ENCODE data around the gene NRP1. TPM values are rescaled to one million over a fixed set of nuclear protein-coding genes. Genes with fewer than 3 reads are reported as not detected.

NRP1 gene
- polyA plus RNA-seq, 3 donors = 1.1 to 1.7 (median 1.3) TPM

- H3K27me3 ChIP-seq (ENCODE audit: control insufficient read depth in 2 of 2, insufficient read depth in 2 of 2, low read length in 2 of 2) = peaks cover 3 to 4% of the 10 kb centered on the region in 2 donors
- no peak overlapping the region for H3K4me2 ChIP-seq (replicated peaks; ENCODE audit: extremely low read depth, low read length, poor library complexity, severe bottlenecking)
- H3K9ac ChIP-seq (ENCODE audit: insufficient read depth, low read length, poor library complexity, severe bottlenecking) = no peak overlapping the region
- H3K4me1 ChIP-seq (ENCODE audit: control insufficient read depth in 1 of 2, insufficient read depth in 2 of 2, low read length in 2 of 2) = peaks cover 8% of the 10 kb centered on the region in 2 donors
- intact Hi-C loops (cut with micrococcal nuclease) = no loop called here
- TF ChIP-seq CTCF (IDR thresholded peaks at IDR 0.05) = no peak
- H3K4me3 ChIP-seq (replicated peaks in 1 of 3; ENCODE audit: low read depth in 2 of 3, low read length in 3 of 3) = no peak overlapping the region
- H4K20me1 ChIP-seq (ENCODE audit: insufficient read depth, low read length) = no peaks in the 10 kb centered on the region
- no peaks in the 10 kb centered on the region for H3K9me3 Mint-ChIP-seq
- no peak overlapping the region for H3K4me3 Mint-ChIP-seq
- H3K36me3 ChIP-seq (replicated peaks in 1 of 2; ENCODE audit: control insufficient read depth in 1 of 2, insufficient read depth in 2 of 2, low read length in 2 of 2) = no peaks in the 10 kb centered on the region
- H2AFZ ChIP-seq (ENCODE audit: insufficient read depth, low read depth, low read length, poor library complexity, severe bottlenecking) = no peak overlapping the region
- WGBS (ENCODE audit: insufficient coverage) = no CpG with 5 or more reads among the region's 2 CpGs
- H3K4me1 Mint-ChIP-seq = peaks cover 18% of the 10 kb centered on the region
- no peak overlapping the region for H3K27ac Mint-ChIP-seq
- DNase-seq = no peak
- H3K27me3 Mint-ChIP-seq (ENCODE audit: low read depth in 3 of 3) = peaks cover 2 to 8% (median 7%) of the 10 kb centered on the region in 3 donors
- H3K9me3 ChIP-seq (replicated peaks in 1 of 2; ENCODE audit: control insufficient read depth in 1 of 2, insufficient read depth in 1 of 2, low read length in 2 of 2) = no peaks in the 10 kb centered on the region
- no peaks in the 10 kb centered on the region for H3K79me2 ChIP-seq (ENCODE audit: insufficient read depth, low read length)
- H3K27ac ChIP-seq (ENCODE audit: low read depth in 1 of 2, low read length in 2 of 2) = no peak overlapping the region
- H3K36me3 Mint-ChIP-seq = no peaks in the 10 kb centered on the region
Observed at GRCh38 chr10:33243703-33244102, 90.8 kb downstream of the NRP1 start.

DNA sequence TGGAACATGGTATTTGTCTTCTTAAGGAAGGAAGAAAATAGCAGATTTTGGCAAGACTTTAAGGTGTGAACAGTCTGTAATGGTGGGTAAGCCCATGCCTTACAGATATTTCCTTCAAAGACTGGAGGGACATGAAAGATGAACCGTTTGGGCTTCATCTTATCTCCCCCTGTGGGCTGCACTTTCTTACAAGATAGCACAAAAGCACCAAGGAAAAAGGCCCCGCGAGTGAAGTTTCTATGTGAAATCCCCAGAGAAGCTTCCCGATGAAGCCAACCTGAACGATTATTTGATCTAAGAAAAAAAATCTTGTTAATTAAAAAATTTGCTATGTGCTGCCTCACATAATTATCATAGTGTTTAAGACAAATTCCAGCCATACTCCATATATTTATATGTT, 91.5 kb downstream of the NRP1 start:
- H3K4me3 ChIP-seq (replicated peaks in 1 of 3; ENCODE audit: low read depth in 2 of 3, low read length in 3 of 3) = no peak overlapping the region
- H3K4me1 ChIP-seq (ENCODE audit: control insufficient read depth in 1 of 2, insufficient read depth in 2 of 2, low read length in 2 of 2) = peaks cover under 1 to 4% of the 10 kb centered on the region in 2 donors
- H3K27ac ChIP-seq (ENCODE audit: low read depth in 1 of 2, low read length in 2 of 2) = no peak overlapping the region
- Mint-ChIP-seq H3K9me3 (no peaks in the 10 kb centered on the region), H3K36me3 (no peaks in the 10 kb centered on the region), H3K4me3 (no peak overlapping the region), H3K27me3 (ENCODE audit: low read depth in 3 of 3) (peaks cover 1 to 9% (median 8%) of the 10 kb centered on the region in 3 donors), H3K4me1 (peaks cover 11% of the 10 kb centered on the region), H3K27ac (no peak overlapping the region)
- H4K20me1 ChIP-seq (ENCODE audit: insufficient read depth, low read length) = no peaks in the 10 kb centered on the region
- TF ChIP-seq CTCF (IDR thresholded peaks at IDR 0.05) = no peak
- H3K9me3 ChIP-seq (replicated peaks in 1 of 2; ENCODE audit: control insufficient read depth in 1 of 2, insufficient read depth in 1 of 2, low read length in 2 of 2) = no peaks in the 10 kb centered on the region
- no peak overlapping the region for H3K4me2 ChIP-seq (replicated peaks; ENCODE audit: extremely low read depth, low read length, poor library complexity, severe bottlenecking)
- H3K36me3 ChIP-seq (replicated peaks in 1 of 2; ENCODE audit: control insufficient read depth in 1 of 2, insufficient read depth in 2 of 2, low read length in 2 of 2) = no peaks in the 10 kb centered on the region
- no peak overlapping the region for H3K9ac ChIP-seq (ENCODE audit: insufficient read depth, low read length, poor library complexity, severe bottlenecking)
- no peak overlapping the region for H2AFZ ChIP-seq (ENCODE audit: insufficient read depth, low read depth, low read length, poor library complexity, severe bottlenecking)
- no peaks in the 10 kb centered on the region for H3K79me2 ChIP-seq (ENCODE audit: insufficient read depth, low read length)
- no CpG with 5 or more reads among the region's 5 CpGs for WGBS (ENCODE audit: insufficient coverage)
- H3K27me3 ChIP-seq (ENCODE audit: control insufficient read depth in 2 of 2, insufficient read depth in 2 of 2, low read length in 2 of 2) = peaks cover 3 to 4% of the 10 kb centered on the region in 2 donors
- intact Hi-C loops (cut with micrococcal nuclease) = no loop called here
- no peak for DNase-seq
